AG04450 (cell line): ENCODE data around the gene MYADML2. TPM values are rescaled to one million over a fixed set of nuclear protein-coding genes. Genes with fewer than 3 reads are reported as not detected.
A peak's percentile ranks its signal among the peaks of the same experiment; 100 is the strongest.

Experiments used
- CTCF ChIA-PET: fragments of 300-600, 350-600 bp; formaldehyde crosslinking; extraction: SDS; loops from one replicate; lab custom pipeline; 2022; ENCODE audit warnings: antibody characterized with exemption, inconsistent platforms; lab: Charles Lee
- POLR2A ChIA-PET: fragments of 350-600 bp; formaldehyde crosslinking; extraction: SDS; loops from one replicate; lab custom pipeline; 2021; ENCODE audit warnings: antibody characterized with exemption, inconsistent platforms; lab: Yijun Ruan, JAX
- DNase-seq: peaks from one replicate; pipeline ENCODE4 v3.0.0-alpha.2; 2011; ENCODE audit warnings: low read depth, low spot score
- H3K27ac ChIP-seq: one replicate; pipeline ENCODE4 v1.5.1; 2012; ENCODE audit warnings: low read depth, low read length, control low read depth
- H3K27me3 ChIP-seq: one replicate; pipeline ENCODE4 v1.6.0; 2012; ENCODE audit warnings: low read length; ENCODE audit not compliant: control insufficient read depth, insufficient read depth
- H3K4me3 ChIP-seq: 2 replicates; pipeline ENCODE4 v1.5.1; 2011; ENCODE audit warnings: mild to moderate bottlenecking, low read depth, low read length, control low read depth
- H3K9me3 ChIP-seq: 2 replicates; pipeline ENCODE4 v1.5.1; 2012; ENCODE audit warnings: low read length; ENCODE audit not compliant: control insufficient read depth, insufficient read depth
- polyA plus RNA-seq: library from polyadenylated mRNA; depleted of rRNA; stranded (reverse); fragments of >200 nt; gene quantifications from 2 replicates; pipeline ENCODE4 v1.2.3, GENCODE V29; 2011
- TF ChIP-seq, protein P1 (sequence below): IDR thresholded peaks from 2 replicates; pipeline ENCODE4 v1.5.1; 2011; ENCODE audit warnings: low read depth, low read length, control low read depth, inconsistent platforms

The MYADML2 gene
- polyA plus RNA-seq, 1 experiment = not detected

DNA sequence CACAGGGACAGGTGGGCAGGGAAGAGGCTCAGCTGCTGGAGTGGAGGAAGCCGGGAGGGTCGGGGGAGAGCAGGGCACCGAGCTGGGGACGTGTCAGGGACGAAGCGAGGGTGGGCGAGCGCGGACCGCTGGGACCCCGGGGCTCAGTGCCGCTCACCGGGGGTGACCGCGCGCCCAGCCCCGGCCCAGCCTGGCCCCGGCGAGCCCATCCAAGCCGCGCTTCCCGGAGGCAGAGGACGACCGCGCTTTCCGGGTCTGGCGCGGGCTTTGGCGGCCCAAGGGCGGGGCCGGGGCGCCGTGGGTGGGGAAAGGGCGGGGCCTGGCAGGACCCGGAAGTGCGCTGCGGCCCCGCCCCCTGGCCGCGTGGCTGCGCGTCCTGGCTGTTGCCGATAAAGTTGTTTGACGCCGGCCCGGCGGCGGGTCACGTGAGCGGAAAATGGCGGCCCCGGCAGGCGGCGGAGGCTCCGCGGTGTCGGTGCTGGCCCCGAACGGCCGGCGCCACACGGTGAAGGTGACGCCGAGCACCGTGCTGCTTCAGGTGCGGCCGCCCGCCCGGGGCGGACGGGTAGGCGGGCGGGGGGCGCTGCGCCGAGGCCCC lies 30.3 kb upstream of the MYADML2 start, which contains the start of gene ASPSCR1:
Gene ASPSCR1 (plus strand): TSS at position 419 of the 598 bp plus-strand sequence. CDS start 18 bp downstream, at position 437.
- TF ChIP-seq, protein P1, sequence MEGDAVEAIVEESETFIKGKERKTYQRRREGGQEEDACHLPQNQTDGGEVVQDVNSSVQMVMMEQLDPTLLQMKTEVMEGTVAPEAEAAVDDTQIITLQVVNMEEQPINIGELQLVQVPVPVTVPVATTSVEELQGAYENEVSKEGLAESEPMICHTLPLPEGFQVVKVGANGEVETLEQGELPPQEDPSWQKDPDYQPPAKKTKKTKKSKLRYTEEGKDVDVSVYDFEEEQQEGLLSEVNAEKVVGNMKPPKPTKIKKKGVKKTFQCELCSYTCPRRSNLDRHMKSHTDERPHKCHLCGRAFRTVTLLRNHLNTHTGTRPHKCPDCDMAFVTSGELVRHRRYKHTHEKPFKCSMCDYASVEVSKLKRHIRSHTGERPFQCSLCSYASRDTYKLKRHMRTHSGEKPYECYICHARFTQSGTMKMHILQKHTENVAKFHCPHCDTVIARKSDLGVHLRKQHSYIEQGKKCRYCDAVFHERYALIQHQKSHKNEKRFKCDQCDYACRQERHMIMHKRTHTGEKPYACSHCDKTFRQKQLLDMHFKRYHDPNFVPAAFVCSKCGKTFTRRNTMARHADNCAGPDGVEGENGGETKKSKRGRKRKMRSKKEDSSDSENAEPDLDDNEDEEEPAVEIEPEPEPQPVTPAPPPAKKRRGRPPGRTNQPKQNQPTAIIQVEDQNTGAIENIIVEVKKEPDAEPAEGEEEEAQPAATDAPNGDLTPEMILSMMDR = no peak
- ChIA-PET POLR2A (interaction anchor here (0.8 kb wide), 1 partner anchor 26 kb away, joined by 3 read pairs; no protein-coding TSS in a partner anchor), CTCF (no interaction called here)
- peak within 1 kb of the TSS; percentile 73 for H3K4me3 ChIP-seq
- no peaks in the 10 kb centered on the region for H3K27me3 ChIP-seq
- peak within 1 kb of the TSS; percentile 65 for H3K27ac ChIP-seq
- peaks cover 13% of the 10 kb centered on the region for H3K9me3 ChIP-seq
- DNase-seq = peak; percentile 74

DNA sequence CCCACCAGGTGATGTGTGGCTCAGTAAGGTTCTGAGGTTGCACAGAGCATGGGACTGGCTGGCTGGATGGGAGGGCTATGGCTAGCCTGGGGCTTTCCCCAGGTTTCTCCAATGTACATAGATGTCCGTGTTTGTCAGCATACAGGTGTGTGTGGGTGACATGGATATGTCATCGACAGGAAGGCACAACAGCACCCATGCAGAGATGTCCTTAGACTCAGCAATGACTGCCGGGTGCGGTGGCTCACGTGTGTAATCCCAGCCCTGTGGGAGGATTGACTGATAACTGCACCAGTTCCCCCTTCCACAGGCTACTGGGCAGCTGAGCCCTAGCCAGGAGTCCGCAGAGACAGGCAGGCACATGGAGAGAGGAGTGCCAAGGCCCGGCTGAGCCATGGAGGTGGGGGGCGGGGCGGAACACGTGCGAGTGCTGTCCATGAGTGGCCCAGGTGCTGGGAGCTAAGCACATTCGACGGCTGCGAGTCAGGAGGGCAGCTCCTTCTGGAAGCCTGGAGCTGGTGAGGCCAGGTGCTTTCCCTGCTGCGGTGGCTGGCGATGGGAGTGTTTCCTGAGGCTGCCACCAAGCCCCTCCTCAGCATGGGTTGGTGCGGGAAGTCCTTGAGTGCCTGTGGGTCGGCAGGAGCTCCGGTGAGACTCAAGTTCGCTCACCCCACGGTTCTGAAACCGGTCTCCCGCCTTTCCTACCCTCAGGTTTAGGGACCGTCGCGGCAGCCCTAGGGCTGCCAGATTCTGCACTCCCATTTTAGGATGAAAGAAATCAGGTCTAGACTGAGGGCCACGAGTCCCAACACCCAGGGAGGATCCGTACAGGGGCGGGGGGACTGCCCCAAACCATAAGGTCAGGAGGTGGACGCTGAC lies 29.5 kb upstream of the MYADML2 start:
- CTCF ChIA-PET = no interaction called here
- TF ChIP-seq, protein P1 = no peak
- POLR2A ChIA-PET = interaction anchor here (0.8 kb wide), 1 partner anchor 27 kb away, joined by 3 read pairs; no protein-coding TSS in a partner anchor
- Histone ChIP-seq H3K27ac (peak overlapping the region; percentile 21), H3K27me3 (no peaks in the 10 kb centered on the region), H3K9me3 (peaks cover 13% of the 10 kb centered on the region), H3K4me3 (peak overlapping the region; percentile 67)
- no peak for DNase-seq

DNA sequence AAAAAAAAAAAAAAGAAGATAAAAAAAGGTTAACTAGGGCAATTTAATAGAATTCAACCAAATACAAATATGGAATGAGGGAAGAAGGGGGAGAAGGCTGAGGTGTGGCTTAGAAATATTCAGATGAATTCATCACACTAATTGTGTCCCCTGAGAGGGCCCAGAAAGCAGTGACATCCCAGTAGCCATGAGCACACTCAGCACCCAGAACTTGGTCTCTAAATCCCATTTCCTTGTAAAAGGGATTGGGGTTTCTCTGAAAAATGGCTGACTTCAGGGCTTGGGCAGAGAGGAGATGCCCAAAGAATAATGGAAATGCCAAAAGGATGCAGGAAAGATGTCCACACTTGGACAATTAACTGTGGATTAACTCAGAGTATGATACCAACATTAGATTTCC lies 26.4 kb upstream of the MYADML2 start:
- CTCF ChIA-PET = no interaction called here
- POLR2A ChIA-PET = no interaction called here

DNA sequence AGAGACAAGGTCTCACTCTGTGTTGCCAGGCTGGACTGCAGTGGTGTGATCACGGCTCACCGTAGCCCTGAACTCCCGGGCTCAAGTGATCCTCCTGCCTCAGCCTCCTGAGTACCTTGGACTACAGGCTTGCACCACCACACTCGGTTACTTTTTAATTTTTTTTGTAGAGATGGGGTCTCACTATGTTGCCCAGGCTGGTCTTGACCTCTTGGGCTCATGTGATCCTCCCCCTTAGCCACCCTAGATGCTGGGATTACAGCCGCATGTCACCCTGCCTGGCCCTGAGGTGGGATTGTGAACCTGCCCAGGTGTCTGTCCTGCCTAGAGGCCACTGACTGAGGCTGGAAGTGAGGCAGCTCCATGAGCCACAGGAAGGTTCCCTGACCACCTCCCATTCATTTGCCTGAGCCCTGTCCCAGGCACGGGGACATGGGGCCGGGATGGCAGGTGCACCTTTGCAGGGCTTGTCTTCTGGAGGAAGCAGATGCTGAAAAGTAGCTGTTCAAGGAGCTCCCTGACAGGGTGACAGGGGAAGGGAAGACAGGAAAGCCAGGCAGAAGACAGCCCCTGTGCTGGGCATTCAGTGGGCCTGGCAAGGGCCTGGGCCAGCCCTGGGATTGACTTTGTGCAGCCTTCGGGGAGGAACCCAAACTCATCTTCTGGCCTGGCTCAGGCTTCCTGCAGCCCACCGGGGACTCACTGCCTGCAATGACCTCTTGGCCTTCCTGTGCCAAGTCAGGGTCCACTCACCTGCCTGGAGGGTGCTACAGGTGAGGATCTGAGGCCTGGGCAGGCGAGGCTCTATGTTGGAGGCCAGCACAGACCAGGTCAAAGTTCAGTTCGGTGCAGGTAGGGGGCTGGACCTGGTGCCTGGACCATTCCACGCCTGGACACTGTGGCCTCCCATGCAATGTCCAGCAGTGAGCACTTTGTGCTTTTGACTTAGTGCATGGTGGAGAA lies 22.1 kb upstream of the MYADML2 start:
- CTCF ChIA-PET = interaction anchor here (1.0 kb wide), 1 partner anchor 51 kb away, joined by 3 read pairs; no protein-coding TSS in a partner anchor
- H3K27ac ChIP-seq = no peak overlapping the region
- H3K27me3 ChIP-seq = peaks cover 4% of the 10 kb centered on the region
- DNase-seq = no peak
- peaks cover 9% of the 10 kb centered on the region for H3K9me3 ChIP-seq
- H3K4me3 ChIP-seq = no peak overlapping the region
- POLR2A ChIA-PET = no interaction called here
- TF ChIP-seq, protein P1 = no peak

More for the DNA sequence above, 26.4 kb upstream of the MYADML2 start:
- H3K4me3 ChIP-seq = no peak overlapping the region
- no peak overlapping the region for H3K27ac ChIP-seq
- TF ChIP-seq, protein P1 = no peak
- peaks cover 13% of the 10 kb centered on the region for H3K9me3 ChIP-seq
- H3K27me3 ChIP-seq = no peaks in the 10 kb centered on the region
- DNase-seq = no peak
